ENCODE measurements around the gene PDZK1IP1.
"Not testable (repeated sequence)": the region's sequence is repeated elsewhere in the genome, so short reads cannot be mapped to it uniquely, and the experiment has no call there.

Gene PDZK1IP1

GRCh38 chr1:47161298-47162040, 28.4 kb downstream of the PDZK1IP1 start:
- no peak overlapping the region for H3K27ac ChIP-seq
- DNase-seq (ENCODE audit: low spot score), result no peak
- ChIA-PET POLR2A (ENCODE audit: low non-redundant PET) (no interaction called here), CTCF (no interaction called here)
- TF ChIP-seq CTCF (conservative IDR thresholded peaks at IDR 0.05; ENCODE audit: low read depth), result no peak

DNA sequence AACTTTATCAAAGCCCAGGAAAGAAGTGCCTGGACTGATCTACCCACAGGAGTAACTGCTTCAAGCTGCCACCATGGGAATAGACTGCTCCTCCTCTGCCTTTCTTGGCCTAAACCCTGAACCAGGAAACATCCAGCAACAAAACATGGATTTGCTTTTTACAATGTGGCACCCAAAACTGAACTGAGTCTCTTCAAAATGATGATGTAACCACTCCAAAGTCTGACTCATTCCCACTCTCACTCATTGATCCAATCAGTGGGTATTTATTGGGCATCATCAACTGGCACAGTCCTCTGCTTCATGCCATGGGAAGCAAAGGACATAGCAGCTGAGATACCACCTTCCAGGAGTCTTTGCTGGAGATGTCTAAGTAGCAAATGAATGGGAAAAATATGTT, 29.1 kb downstream of the PDZK1IP1 start:
- ChIA-PET POLR2A (ENCODE audit: low non-redundant PET) (no interaction called here), CTCF (no interaction called here)
- H3K27ac ChIP-seq, result no peak overlapping the region
- DNase-seq (ENCODE audit: low spot score), result no peak
- no peak for TF ChIP-seq CTCF (conservative IDR thresholded peaks at IDR 0.05; ENCODE audit: low read depth)

DNA sequence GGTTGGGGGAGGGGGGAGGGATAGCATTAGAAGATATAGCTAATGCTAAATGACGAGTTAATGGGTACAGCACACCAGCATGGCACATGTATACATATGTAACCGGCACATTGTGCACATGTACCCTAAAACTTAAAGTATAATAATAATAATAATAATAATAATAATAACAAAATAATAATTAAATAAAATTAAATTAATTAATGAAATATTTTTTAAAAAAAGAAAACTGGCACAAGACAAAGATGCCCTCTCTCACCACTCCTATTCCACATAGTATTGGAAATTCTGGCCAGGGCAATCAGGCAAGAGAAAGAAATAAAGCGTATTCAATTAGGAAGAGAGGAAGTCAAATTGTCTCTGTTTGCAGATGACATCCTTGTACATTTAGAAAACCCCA, 31.9 kb downstream of the PDZK1IP1 start:
- H3K27ac ChIP-seq; CTCF ChIA-PET; DNase-seq (ENCODE audit: low spot score); POLR2A ChIA-PET (ENCODE audit: low non-redundant PET): not testable (repeated sequence)

GRCh38 chr1:47156457-47156856, 33.4 kb downstream of the PDZK1IP1 start:
- CTCF ChIA-PET, result interaction anchor here (0.6 kb wide), 1 partner anchor 170 kb away, joined by 4 read pairs; no protein-coding TSS in a partner anchor
- POLR2A ChIA-PET (ENCODE audit: low non-redundant PET); H3K27ac ChIP-seq; DNase-seq (ENCODE audit: low spot score): not testable (repeated sequence)

DNA sequence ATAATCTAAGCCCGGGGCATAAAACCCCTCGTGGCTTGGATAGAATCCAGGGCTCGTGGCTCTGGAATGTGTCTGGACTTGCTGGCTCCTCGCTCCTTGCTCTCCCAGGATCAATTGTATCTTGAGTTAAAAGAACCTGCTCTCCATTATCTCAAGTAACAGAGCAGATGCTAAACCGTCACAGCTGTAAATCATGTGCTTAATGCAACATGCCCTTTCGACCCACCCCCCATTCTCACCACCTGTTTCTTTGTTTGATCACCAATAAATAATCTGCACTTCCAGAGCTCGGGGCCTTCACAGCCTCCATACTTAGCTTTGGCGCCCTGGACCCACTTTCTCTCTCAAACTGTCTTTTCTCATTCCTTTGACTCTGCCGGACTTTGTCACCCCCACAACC, 40.7 kb downstream of the PDZK1IP1 start:
- DNase-seq (ENCODE audit: low spot score); POLR2A ChIA-PET (ENCODE audit: low non-redundant PET); H3K27ac ChIP-seq: not testable (repeated sequence)
- CTCF ChIA-PET, result interaction anchor here (0.5 kb wide), 1 partner anchor 27 kb away, joined by 3 read pairs; no protein-coding TSS in a partner anchor

DNA sequence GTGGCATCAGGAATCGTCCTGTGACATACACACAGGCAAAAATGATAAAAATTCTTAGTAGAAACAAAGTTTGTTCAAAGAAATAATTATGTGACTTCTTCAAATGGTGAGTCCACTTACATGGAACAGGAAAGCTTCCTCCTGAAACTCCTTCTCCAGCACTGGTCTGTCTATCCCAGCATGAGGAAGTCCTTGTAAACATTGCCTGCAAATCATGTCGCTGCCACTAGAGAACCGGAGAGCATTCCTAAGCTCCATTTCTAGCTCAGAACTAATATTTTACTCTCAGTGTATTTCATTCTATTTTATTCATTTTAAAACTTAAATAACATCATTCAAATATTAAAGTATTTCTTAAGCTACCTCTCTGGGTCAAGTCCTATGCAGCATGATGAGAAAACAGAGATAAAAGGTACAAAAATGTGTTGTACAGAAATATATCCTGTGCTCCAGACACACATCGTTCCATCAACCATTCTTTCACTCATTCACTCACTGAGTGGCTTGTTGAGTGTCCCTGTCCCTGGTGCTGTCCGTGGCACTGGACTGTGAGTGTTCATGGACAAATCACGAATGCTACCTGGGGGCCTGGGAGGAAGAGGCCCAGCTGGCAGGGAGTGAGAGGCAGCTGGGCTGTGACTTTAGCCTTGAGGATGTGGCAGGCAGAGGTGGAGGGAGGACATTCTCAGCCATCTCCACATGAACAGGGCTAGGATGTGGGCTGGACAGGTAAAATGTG, 42.6 kb downstream of the PDZK1IP1 start:
- TF ChIP-seq CTCF (conservative IDR thresholded peaks at IDR 0.05; ENCODE audit: low read depth), result no peak
- POLR2A ChIA-PET (ENCODE audit: low non-redundant PET), result no interaction called here
- CTCF ChIA-PET, result interaction anchor here (0.6 kb wide), 1 partner anchor 39 kb away, joined by 3 read pairs; no protein-coding TSS in a partner anchor
- H3K27ac ChIP-seq, result no peak overlapping the region
- DNase-seq (ENCODE audit: low spot score), result no peak

- H3K27ac ChIP-seq; POLR2A ChIA-PET (ENCODE audit: low non-redundant PET); DNase-seq (ENCODE audit: low spot score); CTCF ChIA-PET: not testable (repeated sequence)
Observed at GRCh38 chr1:47146495-47146894, 43.3 kb downstream of the PDZK1IP1 start.

DNA sequence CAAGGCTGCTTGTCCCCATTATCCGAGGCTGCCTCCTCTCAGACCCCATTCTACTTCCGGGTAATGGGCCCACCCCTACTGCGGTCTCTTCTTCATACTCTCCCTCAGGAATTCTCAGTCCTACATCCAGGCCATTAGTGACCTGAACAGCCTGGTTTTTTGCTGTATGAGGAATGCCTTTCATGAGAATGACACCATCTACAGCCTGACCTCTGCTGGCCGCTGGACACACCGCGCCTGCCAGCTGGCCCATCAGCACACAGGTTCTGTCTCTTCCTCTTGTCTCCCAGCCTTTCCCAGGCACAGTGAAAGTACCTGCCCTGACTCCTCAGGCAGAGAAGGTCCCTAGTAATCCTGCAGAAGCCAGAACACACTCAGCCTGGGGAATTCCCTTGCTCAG, 46.2 kb downstream of the PDZK1IP1 start:
- CTCF ChIA-PET; DNase-seq (ENCODE audit: low spot score); POLR2A ChIA-PET (ENCODE audit: low non-redundant PET); H3K27ac ChIP-seq: not testable (repeated sequence)

- CTCF ChIA-PET; H3K27ac ChIP-seq; DNase-seq (ENCODE audit: low spot score); POLR2A ChIA-PET (ENCODE audit: low non-redundant PET): not testable (repeated sequence)
Observed at GRCh38 chr1:47140358-47140757, 49.5 kb downstream of the PDZK1IP1 start.

All from RWPE1 (cell line).